HUES6 (cell line): ENCODE results near the gene FAM162A.

Experiments used
- H3K27ac ChIP-seq: 2 replicates; pipeline ENCODE4 v1.7.0; 2013; ENCODE audit warnings: low read depth, mild to moderate bottlenecking, low read length, inconsistent platforms
- H3K27me3 ChIP-seq: 2 replicates; pipeline ENCODE4 v1.6.1; 2013; ENCODE audit warnings: low read length; ENCODE audit not compliant: control insufficient read depth, insufficient read depth
- H3K36me3 ChIP-seq: 2 replicates; pipeline ENCODE4 v1.6.1; 2013; ENCODE audit warnings: low read length; ENCODE audit not compliant: control insufficient read depth, insufficient read depth
- H3K4me1 ChIP-seq: 2 replicates; pipeline ENCODE4 v1.6.1; 2013; ENCODE audit warnings: low read length; ENCODE audit not compliant: control insufficient read depth, insufficient read depth
- H3K4me3 ChIP-seq: 2 replicates; pipeline ENCODE4 v1.5.1; 2013; ENCODE audit warnings: low read depth, low read length
- H3K9ac ChIP-seq: one replicate; pipeline ENCODE4 v1.6.1; 2013; ENCODE audit warnings: mild to moderate bottlenecking, low read length
- H3K9me3 ChIP-seq: 2 replicates; pipeline ENCODE4 v1.6.1; 2013; ENCODE audit warnings: low read depth, low read length; ENCODE audit not compliant: control insufficient read depth, insufficient read depth

The FAM162A gene

GRCh38 chr3:122398920-122399319 is 14.9 kb downstream of the FAM162A start:
- H3K36me3 ChIP-seq: peaks cover 14% of the 10 kb centered on the region
- no peak overlapping the region for H3K9ac ChIP-seq
- no peak overlapping the region for H3K27ac ChIP-seq
- peaks cover 4% of the 10 kb centered on the region; the same call in 1 of the 2 replicates for H3K4me1 ChIP-seq
- no peaks in the 10 kb centered on the region for H3K27me3 ChIP-seq
- H3K4me3 ChIP-seq: no peak overlapping the region
- no peaks in the 10 kb centered on the region for H3K9me3 ChIP-seq

GRCh38 chr3:122403489-122403888 is 19.5 kb downstream of the FAM162A start:
- H3K36me3 ChIP-seq: peaks cover 58% of the 10 kb centered on the region
- no peak overlapping the region for H3K4me3 ChIP-seq
- no peaks in the 10 kb centered on the region for H3K9me3 ChIP-seq
- no peaks in the 10 kb centered on the region for H3K27me3 ChIP-seq
- H3K27ac ChIP-seq: no peak overlapping the region
- no peaks in the 10 kb centered on the region for H3K4me1 ChIP-seq
- H3K9ac ChIP-seq: no peak overlapping the region

- Histone ChIP-seq H3K9me3 (no peaks in the 10 kb centered on the region), H3K27me3 (no peaks in the 10 kb centered on the region), H3K4me3 (no peak overlapping the region), H3K27ac (no peak overlapping the region), H3K9ac (no peak overlapping the region), H3K36me3 (peaks cover 70% of the 10 kb centered on the region), H3K4me1 (no peaks in the 10 kb centered on the region)
Observed at GRCh38 chr3:122405015-122405414, 21.0 kb downstream of the FAM162A start.

DNA sequence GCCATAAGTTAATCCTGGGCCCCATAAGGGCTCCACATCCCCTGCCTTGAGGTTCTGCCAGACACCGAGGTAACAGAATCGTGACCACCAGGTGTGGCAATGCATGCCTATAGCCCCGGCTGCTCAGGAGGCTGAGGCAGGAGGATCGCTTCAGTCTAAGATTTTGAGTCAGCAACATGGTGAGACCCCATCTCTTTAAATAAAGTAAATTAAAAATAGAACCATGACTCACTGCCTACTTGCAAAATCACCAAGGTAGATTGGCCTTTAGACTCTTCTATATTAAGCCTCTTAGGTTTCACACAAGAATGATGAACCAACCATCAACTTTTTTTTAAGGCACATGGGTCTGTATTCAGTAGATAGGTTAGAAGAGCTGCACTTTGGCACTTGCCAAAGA is 22.2 kb downstream of the FAM162A start:
- H3K27ac ChIP-seq: no peak overlapping the region

GRCh38 chr3:122407946-122408345 is 24.0 kb downstream of the FAM162A start:
- no peak overlapping the region for H3K4me3 ChIP-seq
- no peak overlapping the region for H3K9ac ChIP-seq
- H3K9me3 ChIP-seq: no peaks in the 10 kb centered on the region
- peaks cover 81% of the 10 kb centered on the region for H3K36me3 ChIP-seq
- no peak overlapping the region for H3K27ac ChIP-seq
- no peaks in the 10 kb centered on the region for H3K4me1 ChIP-seq
- no peaks in the 10 kb centered on the region for H3K27me3 ChIP-seq

More for the DNA sequence above, 22.2 kb downstream of the FAM162A start:
- Histone ChIP-seq H3K9ac (no peak overlapping the region), H3K4me1 (no peaks in the 10 kb centered on the region), H3K9me3 (no peaks in the 10 kb centered on the region), H3K36me3 (peaks cover 81% of the 10 kb centered on the region), H3K4me3 (no peak overlapping the region), H3K27me3 (no peaks in the 10 kb centered on the region)

GRCh38 chr3:122409446-122409845 is 25.5 kb downstream of the FAM162A start:
- H3K36me3 ChIP-seq: peaks cover 66% of the 10 kb centered on the region
- no peak overlapping the region for H3K27ac ChIP-seq
- no peaks in the 10 kb centered on the region for H3K27me3 ChIP-seq
- no peak overlapping the region for H3K9ac ChIP-seq
- no peaks in the 10 kb centered on the region for H3K4me1 ChIP-seq
- no peak overlapping the region for H3K4me3 ChIP-seq
- no peaks in the 10 kb centered on the region for H3K9me3 ChIP-seq

DNA sequence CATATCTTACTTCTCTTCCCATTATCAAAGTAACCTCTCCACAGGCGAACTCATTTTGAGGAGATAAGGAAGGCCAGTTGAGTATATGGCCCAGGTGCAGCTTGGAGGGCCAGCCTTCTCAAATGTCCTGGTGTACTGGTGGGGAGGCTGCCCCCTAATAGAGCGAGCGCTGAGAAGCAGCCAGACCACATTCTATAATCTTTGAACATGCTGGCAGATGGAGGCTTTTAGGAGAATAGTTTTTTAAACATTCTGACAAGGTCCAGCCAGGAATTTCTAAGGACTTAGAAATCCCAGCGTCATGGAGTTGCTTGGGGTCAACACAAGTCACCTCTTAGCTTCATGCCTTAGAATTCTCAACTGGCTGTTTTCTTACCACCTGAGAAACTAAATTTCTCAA is 26.1 kb downstream of the FAM162A start:
- H3K27ac ChIP-seq: no peak overlapping the region
- no peaks in the 10 kb centered on the region for H3K4me1 ChIP-seq
- no peak overlapping the region for H3K9ac ChIP-seq
- peaks cover 61% of the 10 kb centered on the region for H3K36me3 ChIP-seq
- H3K27me3 ChIP-seq: no peaks in the 10 kb centered on the region
- no peaks in the 10 kb centered on the region for H3K9me3 ChIP-seq
- no peak overlapping the region for H3K4me3 ChIP-seq

DNA sequence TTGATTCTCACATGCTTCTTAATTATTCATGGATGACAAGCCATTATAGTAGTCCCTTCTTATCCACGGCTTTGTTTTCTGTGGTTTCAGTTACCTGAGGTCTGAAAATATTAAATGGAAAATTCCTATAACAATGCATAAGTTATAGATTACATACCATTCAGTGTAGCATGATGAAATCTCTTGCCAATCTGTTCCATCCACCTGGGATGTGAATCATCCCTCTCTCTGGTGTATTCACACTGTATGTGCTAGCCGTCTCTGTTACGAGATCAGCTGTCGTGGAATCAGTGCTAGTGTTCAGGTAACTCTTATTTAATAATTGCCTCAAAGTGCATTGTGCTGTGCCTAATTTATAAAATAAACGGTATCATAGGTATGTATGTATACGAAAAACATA is 26.7 kb downstream of the FAM162A start:
- Histone ChIP-seq H3K4me3 (no peak overlapping the region), H3K27ac (no peak overlapping the region), H3K36me3 (peaks cover 56% of the 10 kb centered on the region), H3K4me1 (no peaks in the 10 kb centered on the region), H3K27me3 (no peaks in the 10 kb centered on the region), H3K9ac (no peak overlapping the region), H3K9me3 (no peaks in the 10 kb centered on the region)

- Histone ChIP-seq H3K9me3 (no peaks in the 10 kb centered on the region), H3K36me3 (peaks cover 21% of the 10 kb centered on the region), H3K4me1 (0 out of 2 replicates have a peak, but pooled peaks cover 3% of the 10 kb centered on the region), H3K27ac (no peak overlapping the region), H3K9ac (no peak overlapping the region), H3K27me3 (no peaks in the 10 kb centered on the region), H3K4me3 (no peak overlapping the region)
Observed at GRCh38 chr3:122414391-122414790, 30.4 kb downstream of the FAM162A start.

DNA sequence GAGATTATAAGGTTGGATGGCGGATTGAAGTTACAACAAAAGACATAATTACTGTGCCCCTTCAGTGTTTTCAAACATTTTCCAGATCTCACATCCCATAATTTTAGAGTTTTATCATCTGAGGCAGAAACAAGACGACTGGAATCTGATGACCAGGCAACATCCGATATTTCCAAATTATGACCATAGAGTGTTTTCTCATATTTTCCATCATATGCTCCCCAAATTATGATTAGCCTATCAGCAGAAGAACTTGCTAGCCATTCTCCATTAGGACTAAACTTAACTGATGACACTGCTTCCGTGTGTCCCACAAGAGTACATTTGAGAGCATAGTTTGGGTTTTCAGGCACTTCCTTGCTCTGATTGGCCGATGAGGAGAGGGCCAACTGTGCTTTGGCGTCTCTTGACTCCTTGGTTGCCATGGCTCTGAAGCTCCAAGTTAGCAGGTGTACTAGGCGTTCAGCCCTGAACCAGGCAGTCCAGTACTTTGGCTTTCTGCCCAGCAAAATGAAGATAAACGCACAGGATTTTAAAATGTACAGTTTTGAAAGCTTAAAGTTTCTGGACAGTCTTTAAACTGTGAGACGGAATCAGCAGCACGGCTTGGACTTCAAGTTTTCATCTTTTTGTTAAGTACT is 31.2 kb downstream of the FAM162A start:
- peak overlapping the region; percentile 71 for H3K9ac ChIP-seq
- 0 out of 2 replicates have a peak, but pooled peaks cover 3% of the 10 kb centered on the region for H3K4me1 ChIP-seq
- peak overlapping the region; percentile 95 for H3K4me3 ChIP-seq
- H3K27ac ChIP-seq: no peak overlapping the region
- H3K27me3 ChIP-seq: no peaks in the 10 kb centered on the region
- H3K36me3 ChIP-seq: peaks cover 14% of the 10 kb centered on the region
- H3K9me3 ChIP-seq: no peaks in the 10 kb centered on the region

- 0 out of 2 replicates have a peak, but pooled peaks cover 3% of the 10 kb centered on the region for H3K4me1 ChIP-seq
- no peaks in the 10 kb centered on the region for H3K9me3 ChIP-seq
- H3K4me3 ChIP-seq: peak within 1 kb of the TSS; percentile 95
- H3K27ac ChIP-seq: peak within 1 kb of the TSS; percentile 78
- peak within 1 kb of the TSS; percentile 91 for H3K9ac ChIP-seq
- H3K27me3 ChIP-seq: no peaks in the 10 kb centered on the region
- H3K36me3 ChIP-seq: peaks cover 8% of the 10 kb centered on the region
Observed at GRCh38 chr3:122415762-122416654, 32.0 kb downstream of the FAM162A start, which contains the start of gene WDR5B. TSS of gene WDR5B (minus strand) at chr3:122416062. CDS start at chr3:122415528, 534 bp downstream.
